ENCODE measurements around the gene LIPN. TPM values are rescaled to one million over a fixed set of nuclear protein-coding genes. Genes with fewer than 3 reads are reported as not detected.

Gene LIPN
- total and polyA plus RNA-seq, 2 donors (not counting 3 experiments of a cell fraction or from before 2014, with no cell fraction given) = not detected

DNA sequence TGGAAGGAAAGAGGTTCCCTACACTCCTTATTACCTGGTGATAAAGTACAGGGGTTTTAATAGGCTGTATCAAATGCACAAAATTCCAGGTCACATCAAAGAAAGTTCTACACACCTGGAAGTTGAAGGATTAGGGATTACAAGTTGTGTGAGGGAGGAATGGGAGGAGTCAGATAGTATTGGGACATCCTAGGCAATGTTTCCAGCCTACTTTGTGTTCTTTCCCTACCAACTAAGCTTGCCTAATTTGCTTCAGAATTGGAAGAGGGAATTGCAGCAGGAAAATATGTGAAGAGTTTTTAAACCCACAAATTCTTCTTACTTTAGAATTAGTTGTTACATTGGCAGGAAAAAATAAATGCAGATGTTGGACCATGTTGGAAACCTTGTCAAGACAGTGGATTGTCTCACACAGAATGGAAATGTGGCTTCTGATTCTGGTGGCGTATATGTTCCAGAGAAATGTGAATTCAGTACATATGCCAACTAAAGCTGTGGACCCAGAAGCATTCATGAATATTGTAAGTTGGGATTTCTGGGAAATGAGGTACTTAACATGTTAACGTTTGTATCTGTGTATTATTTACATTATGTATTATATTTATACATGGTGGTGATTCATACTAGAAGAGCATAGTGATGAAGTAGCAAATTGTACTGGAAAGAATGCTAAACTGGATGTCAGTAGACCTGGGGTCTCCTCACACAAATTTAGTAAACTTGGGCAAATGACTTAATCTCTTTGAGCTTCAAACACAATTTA is 42.9 kb downstream of the LIPN start, which contains the start of gene LIPM:
LIPM (plus strand) TSS at position 208 of the 763 bp plus-strand sequence; CDS start at position 375, 167 bp downstream.
- FAIRE-seq (no peak), DNase-seq (ENCODE audit: low read depth, low spot score) (no peak)
- ChIA-PET CTCF (interaction anchor here (1.0 to 1.6 kb wide), 5 partner anchors 13 to 238 kb away, joined by 4 to 7 read pairs (median 5); no protein-coding TSS in a partner anchor), POLR2A (no interaction called here)
- H3K36me3 ChIP-seq (ENCODE audit: control insufficient read depth in 2 of 2, extremely low read depth in 1 of 2, insufficient read depth in 2 of 2, low read length in 2 of 2) = no peaks in the 10 kb centered on the region
- no peak within 1 kb of the TSS for H2AFZ ChIP-seq (ENCODE audit: low read depth, low read length)
- H3K79me2 ChIP-seq (ENCODE audit: control insufficient read depth, insufficient read depth, low read length) = no peaks in the 10 kb centered on the region
- no peaks in the 10 kb centered on the region for H3K9me1 ChIP-seq (replicated peaks; ENCODE audit: control insufficient read depth, extremely low read depth, insufficient read depth, low read length)
- H3K27ac ChIP-seq (ENCODE audit: insufficient read depth, low read depth, low read length) = no peak within 1 kb of the TSS
- intact Hi-C loops (cut with micrococcal nuclease) = no loop called here
- H3K4me2 ChIP-seq (ENCODE audit: insufficient read depth, low read length) = no peak within 1 kb of the TSS
- H3K9me3 ChIP-seq (replicated peaks; ENCODE audit: control insufficient read depth, insufficient read depth, low read length) = no peaks in the 10 kb centered on the region
- no TSS peak for BruUV-seq (replicated peaks)
- H3K4me3 ChIP-seq (replicated peaks in 1 of 3; ENCODE audit: insufficient read depth in 1 of 3, low read depth in 1 of 3, low read length in 3 of 3) = no peak within 1 kb of the TSS
- no peak for TF ChIP-seq EZH2 (IDR thresholded peaks at IDR 0.05; ENCODE audit: borderline replicate concordance, low read depth, low read length, severe bottlenecking)
- no peak for TF ChIP-seq GATA2 (IDR thresholded peaks at IDR 0.05; ENCODE audit: insufficient read depth, insufficient read length, low read depth, low read length)
- no peak for TF ChIP-seq POLR2AphosphoS5 (IDR thresholded peaks at IDR 0.05; ENCODE audit: insufficient read depth, low read depth, low read length)
- TF ChIP-seq JUN (IDR thresholded peaks at IDR 0.05; ENCODE audit: borderline replicate concordance, insufficient read depth, insufficient read length, low read depth) = no peak
- TF ChIP-seq, protein P1, sequence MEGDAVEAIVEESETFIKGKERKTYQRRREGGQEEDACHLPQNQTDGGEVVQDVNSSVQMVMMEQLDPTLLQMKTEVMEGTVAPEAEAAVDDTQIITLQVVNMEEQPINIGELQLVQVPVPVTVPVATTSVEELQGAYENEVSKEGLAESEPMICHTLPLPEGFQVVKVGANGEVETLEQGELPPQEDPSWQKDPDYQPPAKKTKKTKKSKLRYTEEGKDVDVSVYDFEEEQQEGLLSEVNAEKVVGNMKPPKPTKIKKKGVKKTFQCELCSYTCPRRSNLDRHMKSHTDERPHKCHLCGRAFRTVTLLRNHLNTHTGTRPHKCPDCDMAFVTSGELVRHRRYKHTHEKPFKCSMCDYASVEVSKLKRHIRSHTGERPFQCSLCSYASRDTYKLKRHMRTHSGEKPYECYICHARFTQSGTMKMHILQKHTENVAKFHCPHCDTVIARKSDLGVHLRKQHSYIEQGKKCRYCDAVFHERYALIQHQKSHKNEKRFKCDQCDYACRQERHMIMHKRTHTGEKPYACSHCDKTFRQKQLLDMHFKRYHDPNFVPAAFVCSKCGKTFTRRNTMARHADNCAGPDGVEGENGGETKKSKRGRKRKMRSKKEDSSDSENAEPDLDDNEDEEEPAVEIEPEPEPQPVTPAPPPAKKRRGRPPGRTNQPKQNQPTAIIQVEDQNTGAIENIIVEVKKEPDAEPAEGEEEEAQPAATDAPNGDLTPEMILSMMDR (IDR thresholded peaks at IDR 0.05; ENCODE audit: extremely low read depth in 1 of 2, insufficient read depth in 1 of 2, low read depth in 1 of 2, low read length in 2 of 2) = no peak
- TF ChIP-seq MAX (IDR thresholded peaks at IDR 0.05; ENCODE audit: insufficient read depth, insufficient read length) = no peak
- H3K4me1 ChIP-seq (ENCODE audit: control insufficient read depth, extremely low read depth, insufficient read depth, low read length) = peaks cover 3% of the 10 kb centered on the region
- dilution Hi-C loops (cut with MboI; ENCODE audit: extremely low pct_ligation_motif_present, low sequenced_read_pairs) = no loop called here
- no peaks in the 10 kb centered on the region for H4K20me1 ChIP-seq (replicated peaks; ENCODE audit: control insufficient read depth, extremely low read depth, insufficient read depth, low read length)
- no peaks in the 10 kb centered on the region for H3K27me3 ChIP-seq (ENCODE audit: control insufficient read depth in 2 of 2, insufficient read depth in 2 of 2, low read length in 2 of 2)
- no peak within 1 kb of the TSS for H3K9ac ChIP-seq (replicated peaks; ENCODE audit: extremely low read depth, insufficient read depth, low read length)

Measured in endothelial cell of umbilical vein (primary cell).